DOHH2 (cell line): Measurements from ENCODE around the gene SSC5D.

Experiments
- H3F3A ChIP-seq: fragments of 200-600 bp; sonication (generic), shearing (Covaris generic); 2 replicates; pipeline ENCODE4 v1.6.0; 2016; ENCODE audit warnings: antibody characterized with exemption, mild to moderate bottlenecking; ENCODE audit not compliant: control insufficient read depth, insufficient read depth
- H3K27ac ChIP-seq: fragments of 200-600 bp; sonication (generic); 2 replicates; pipeline ENCODE4 v1.5.1; 2014; ENCODE audit warnings: low read depth, mild to moderate bottlenecking, low read length, moderate library complexity
- H3K27me3 ChIP-seq: fragments of 200-600 bp; sonication (generic); 2 replicates; pipeline ENCODE4 v1.6.1; 2014; ENCODE audit warnings: mild to moderate bottlenecking, low read length, mixed read lengths; ENCODE audit not compliant: control insufficient read depth
- H3K36me3 ChIP-seq: fragments of 200-600 bp; sonication (generic); 2 replicates; pipeline ENCODE4 v1.6.1; 2014; ENCODE audit warnings: mild to moderate bottlenecking, low read length, moderate library complexity, mixed read lengths; ENCODE audit not compliant: control insufficient read depth
- H3K4me1 ChIP-seq: fragments of 200-600 bp; sonication (generic); 2 replicates; pipeline ENCODE4 v1.6.1; 2014; ENCODE audit warnings: mild to moderate bottlenecking, low read length, mixed read lengths; ENCODE audit not compliant: control insufficient read depth
- H3K4me2 ChIP-seq: fragments of 200-600 bp; sonication (generic); 2 replicates; pipeline ENCODE4 v1.6.0; 2014; ENCODE audit warnings: mild to moderate bottlenecking, low read length, moderate library complexity
- H3K4me3 ChIP-seq: fragments of 200-600 bp; sonication (generic); 2 replicates; pipeline ENCODE4 v1.5.1; 2014; ENCODE audit warnings: mild to moderate bottlenecking, low read length, mixed read lengths
- H3K79me2 ChIP-seq: fragments of 200-600 bp; sonication (generic); 2 replicates; pipeline ENCODE4 v1.6.1; 2014; ENCODE audit warnings: mild to moderate bottlenecking, low read length, mixed read lengths; ENCODE audit not compliant: control insufficient read depth
- H3K9me2 ChIP-seq: fragments of 200-600 bp; sonication (generic); replicated peaks from 2 replicates; pipeline ENCODE4 v1.6.1; 2014; ENCODE audit warnings: mild to moderate bottlenecking, low read length, mixed read lengths; ENCODE audit not compliant: control insufficient read depth
- H3K9me3 ChIP-seq: fragments of 200-600 bp; sonication (generic); 2 replicates; pipeline ENCODE4 v1.6.1; 2014; ENCODE audit warnings: antibody characterized with exemption, low read length, mixed read lengths; ENCODE audit not compliant: control insufficient read depth, insufficient read depth
- H4K20me1 ChIP-seq: fragments of 200-600 bp; sonication (generic); 2 replicates; pipeline ENCODE4 v1.6.0; 2014; ENCODE audit warnings: low read depth, mild to moderate bottlenecking, antibody characterized with exemption, low read length, moderate library complexity; ENCODE audit not compliant: control insufficient read depth, insufficient read depth
- EZH2phosphoT487 ChIP-seq: fragments of 200-600 bp; sonication (generic); IDR thresholded peaks from 2 replicates; pipeline ENCODE4 v1.6.1; 2017; ENCODE audit warnings: borderline replicate concordance, mild to moderate bottlenecking, antibody characterized with exemption, low read length, moderate library complexity, mixed read lengths
- TF ChIP-seq, protein P1 (sequence below): fragments of 200-600 bp; sonication (generic); IDR thresholded peaks from one replicate; pipeline ENCODE4 v1.5.1; 2014; ENCODE audit warnings: antibody characterized with exemption, mild to moderate bottlenecking, low read depth, low read length; ENCODE audit not compliant: poor library complexity, severe bottlenecking

The SSC5D gene

DNA sequence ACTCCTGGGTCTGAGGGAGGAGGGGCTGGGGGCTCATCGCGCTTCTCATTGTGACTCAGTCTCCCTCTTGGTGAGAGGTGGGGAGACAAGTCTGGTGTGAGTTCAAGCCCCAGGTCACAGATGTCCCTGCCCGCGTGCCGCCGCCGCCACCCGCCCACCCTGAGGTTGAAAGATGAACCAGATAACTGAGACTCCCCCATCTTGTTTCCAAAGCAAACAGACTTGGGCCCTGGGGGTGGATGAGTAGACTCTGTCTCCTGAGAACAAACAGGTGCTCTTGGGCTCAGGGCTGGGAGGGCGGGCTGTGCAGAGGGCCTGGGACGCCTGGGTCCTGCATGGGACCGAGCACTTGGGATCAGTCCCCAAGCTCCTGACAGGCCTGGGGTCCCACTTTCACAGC, 48.1 kb downstream of the SSC5D start:
- H3K27ac ChIP-seq = no peak overlapping the region

DNA sequence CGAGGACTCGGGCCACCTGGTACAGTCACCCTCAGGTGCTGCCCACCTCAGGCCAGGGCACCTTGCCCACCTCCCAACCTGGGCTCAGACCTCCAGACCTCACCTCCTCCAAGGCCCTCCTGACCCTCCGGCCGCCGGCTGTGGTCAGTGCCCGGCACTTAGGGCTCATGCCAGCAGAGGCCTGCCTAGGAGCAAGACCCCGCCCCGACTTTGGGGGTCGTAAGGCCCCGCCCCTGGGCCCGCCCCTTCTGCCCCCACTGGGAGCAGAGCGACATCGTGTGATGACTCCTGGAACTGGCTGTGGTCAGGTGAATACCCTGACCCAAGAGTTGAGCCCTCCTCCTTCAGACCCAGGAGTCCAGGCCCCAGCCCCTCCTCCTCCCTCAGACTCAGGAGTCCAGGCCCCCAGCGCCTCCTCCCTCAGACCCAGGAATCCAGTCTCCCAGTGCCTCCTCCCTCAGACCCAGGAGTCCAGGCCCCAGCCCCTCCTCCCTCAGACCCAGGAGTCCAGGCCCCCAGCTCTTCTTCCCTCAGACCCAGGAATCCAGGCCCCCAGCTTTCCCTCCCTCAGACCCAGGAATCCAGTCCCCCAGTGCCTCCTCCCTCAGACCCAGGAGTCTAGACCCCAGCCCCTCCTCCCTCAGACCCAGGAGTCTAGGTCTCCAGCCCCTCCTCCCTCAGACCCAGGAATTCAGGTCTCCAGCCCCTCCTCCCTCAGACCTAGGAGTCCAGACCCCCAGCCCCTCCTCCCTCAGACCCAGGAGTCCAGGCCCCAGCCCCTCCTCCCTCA, 48.9 kb downstream of the SSC5D start, which contains the start of gene SBK2:
Gene SBK2 (minus strand): TSS at position 183 of the 790 bp plus-strand sequence. CDS start 839 bp downstream, outside the sequence.
- TF ChIP-seq, protein P1, sequence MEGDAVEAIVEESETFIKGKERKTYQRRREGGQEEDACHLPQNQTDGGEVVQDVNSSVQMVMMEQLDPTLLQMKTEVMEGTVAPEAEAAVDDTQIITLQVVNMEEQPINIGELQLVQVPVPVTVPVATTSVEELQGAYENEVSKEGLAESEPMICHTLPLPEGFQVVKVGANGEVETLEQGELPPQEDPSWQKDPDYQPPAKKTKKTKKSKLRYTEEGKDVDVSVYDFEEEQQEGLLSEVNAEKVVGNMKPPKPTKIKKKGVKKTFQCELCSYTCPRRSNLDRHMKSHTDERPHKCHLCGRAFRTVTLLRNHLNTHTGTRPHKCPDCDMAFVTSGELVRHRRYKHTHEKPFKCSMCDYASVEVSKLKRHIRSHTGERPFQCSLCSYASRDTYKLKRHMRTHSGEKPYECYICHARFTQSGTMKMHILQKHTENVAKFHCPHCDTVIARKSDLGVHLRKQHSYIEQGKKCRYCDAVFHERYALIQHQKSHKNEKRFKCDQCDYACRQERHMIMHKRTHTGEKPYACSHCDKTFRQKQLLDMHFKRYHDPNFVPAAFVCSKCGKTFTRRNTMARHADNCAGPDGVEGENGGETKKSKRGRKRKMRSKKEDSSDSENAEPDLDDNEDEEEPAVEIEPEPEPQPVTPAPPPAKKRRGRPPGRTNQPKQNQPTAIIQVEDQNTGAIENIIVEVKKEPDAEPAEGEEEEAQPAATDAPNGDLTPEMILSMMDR = peak; percentile 23
- TF ChIP-seq EZH2phosphoT487 = no peak
- Histone ChIP-seq H3K4me1 (no peaks in the 10 kb centered on the region), H3K4me2 (no peak within 1 kb of the TSS), H3K9me3 (no peaks in the 10 kb centered on the region), H3K9me2 (no peaks in the 10 kb centered on the region), H3F3A (no peaks in the 10 kb centered on the region), H3K27ac (no peak within 1 kb of the TSS), H3K4me3 (no peak within 1 kb of the TSS), H3K79me2 (no peaks in the 10 kb centered on the region), H3K36me3 (no peaks in the 10 kb centered on the region), H4K20me1 (no peaks in the 10 kb centered on the region), H3K27me3 (no peaks in the 10 kb centered on the region)

More for the DNA sequence above, 48.1 kb downstream of the SSC5D start:
- Histone ChIP-seq H3K4me1 (no peaks in the 10 kb centered on the region), H3K9me2 (no peaks in the 10 kb centered on the region), H3K4me2 (no peak overlapping the region), H3K4me3 (no peak overlapping the region), H3K27me3 (no peaks in the 10 kb centered on the region), H3F3A (no peaks in the 10 kb centered on the region), H3K9me3 (no peaks in the 10 kb centered on the region), H3K36me3 (no peaks in the 10 kb centered on the region), H4K20me1 (no peaks in the 10 kb centered on the region), H3K79me2 (no peaks in the 10 kb centered on the region)
- TF ChIP-seq, protein P1 = no peak
- TF ChIP-seq EZH2phosphoT487 = no peak

- TF ChIP-seq, protein P1 = no peak
- no peak for TF ChIP-seq EZH2phosphoT487
- H3K9me2 ChIP-seq = no peaks in the 10 kb centered on the region
- no peaks in the 10 kb centered on the region for H3K79me2 ChIP-seq
- H3K36me3 ChIP-seq = no peaks in the 10 kb centered on the region
- no peak overlapping the region for H3K27ac ChIP-seq
- H3K4me3 ChIP-seq = no peak overlapping the region
- H3K27me3 ChIP-seq = no peaks in the 10 kb centered on the region
- no peaks in the 10 kb centered on the region for H3F3A ChIP-seq
- no peaks in the 10 kb centered on the region for H4K20me1 ChIP-seq
- no peaks in the 10 kb centered on the region for H3K9me3 ChIP-seq
- no peaks in the 10 kb centered on the region for H3K4me1 ChIP-seq
- no peak overlapping the region for H3K4me2 ChIP-seq
Observed at GRCh38 chr19:55537741-55538111, 49.5 kb downstream of the SSC5D start.
